ENCODE measurements around the gene TUBGCP6.

- TF ChIP-seq ZNF384 (IDR thresholded peaks at IDR 0.05), result no peak
- no peak for TF ChIP-seq L3MBTL2 (conservative IDR thresholded peaks at IDR 0.05)
- TF ChIP-seq FOXA1 (IDR thresholded peaks at IDR 0.05), result no peak
- TF ChIP-seq TARDBP (IDR thresholded peaks at IDR 0.05), result no peak
- TF ChIP-seq SUZ12 (IDR thresholded peaks at IDR 0.05), result no peak
- no peak for TF ChIP-seq FOXM1 (IDR thresholded peaks at IDR 0.05; ENCODE audit: borderline replicate concordance)
- no peak for TF ChIP-seq BHLHE40 (IDR thresholded peaks at IDR 0.05; ENCODE audit: borderline replicate concordance)
Observed at GRCh38 chr22:50178471-50178864, 66.4 kb downstream of the TUBGCP6 start.
